GM19023 (cell line): Measurements from ENCODE around the gene RBBP8NL.

Experiments
- ATAC-seq: cut with Tn5 transposase; IDR thresholded peaks from one replicate; pipeline ENCODE4 v1.9.1; 2021; ENCODE audit warnings: mild to moderate bottlenecking, moderate library complexity; ENCODE audit not compliant: unreplicated experiment

RBBP8NL gene

GRCh38 chr20:62422636-62423325, 4.6 kb downstream of the RBBP8NL start:
- no peak for ATAC-seq

GRCh38 chr20:62421716-62421990, 5.7 kb downstream of the RBBP8NL start:
- ATAC-seq, result no peak

- ATAC-seq, result no peak
These were observed 6.3 kb downstream of the RBBP8NL start for GRCh38 chr20:62420846-62421715.

- no peak for ATAC-seq
These were observed 7.6 kb downstream of the RBBP8NL start for GRCh38 chr20:62419759-62420158.

GRCh38 chr20:62418709-62419487, 8.4 kb downstream of the RBBP8NL start:
- ATAC-seq, result no peak

- ATAC-seq, result no peak
These were observed 9.2 kb downstream of the RBBP8NL start for GRCh38 chr20:62417981-62418708.

- no peak for ATAC-seq
These were observed 10.4 kb downstream of the RBBP8NL start for GRCh38 chr20:62416651-62417637.

GRCh38 chr20:62415354-62416111, 11.8 kb downstream of the RBBP8NL start:
- no peak for ATAC-seq

- no peak for ATAC-seq
These were observed 13.3 kb downstream of the RBBP8NL start for GRCh38 chr20:62413896-62414481.

GRCh38 chr20:62413025-62413570, 14.2 kb downstream of the RBBP8NL start:
- ATAC-seq, result no peak

- ATAC-seq, result no peak
These were observed 14.9 kb downstream of the RBBP8NL start for GRCh38 chr20:62412194-62413024.

GRCh38 chr20:62411479-62412193, 15.7 kb downstream of the RBBP8NL start:
- no peak for ATAC-seq

GRCh38 chr20:62410746-62411478, 16.4 kb downstream of the RBBP8NL start:
- ATAC-seq, result no peak

- ATAC-seq, result no peak
These were observed 17.2 kb downstream of the RBBP8NL start for GRCh38 chr20:62409931-62410745.

- ATAC-seq, result no peak
These were observed 18.1 kb downstream of the RBBP8NL start for GRCh38 chr20:62409086-62409853.
